Adipocyte (in vitro differentiated cells): Measurements from ENCODE around the gene TRAF7.

Source experiments
- DNase-seq: peaks from one replicate; pipeline ENCODE4 v3.0.0-alpha.2; 2015; ENCODE audit warnings: low read depth
- H3K27me3 ChIP-seq: replicated peaks from 2 replicates; pipeline ENCODE4 v1.7.0; 2013; ENCODE audit warnings: mild to moderate bottlenecking, low read length, moderate library complexity; ENCODE audit not compliant: control insufficient read depth, insufficient read depth
- H3K36me3 ChIP-seq: 2 replicates; pipeline ENCODE4 v1.7.0; 2013; ENCODE audit warnings: low read length, mild to moderate bottlenecking, moderate library complexity; ENCODE audit not compliant: control insufficient read depth, insufficient read depth, severe bottlenecking
- H3K4me1 ChIP-seq: 2 replicates; pipeline ENCODE4 v1.7.0; 2013; ENCODE audit warnings: mild to moderate bottlenecking, low read length, moderate library complexity; ENCODE audit not compliant: control insufficient read depth, insufficient read depth
- H3K4me3 ChIP-seq: 2 replicates; pipeline ENCODE4 v1.7.0; 2013; ENCODE audit warnings: mild to moderate bottlenecking, low read length, moderate library complexity
- H3K9ac ChIP-seq: 2 replicates; pipeline ENCODE4 v1.7.0; 2013; ENCODE audit warnings: mild to moderate bottlenecking, low read length, moderate library complexity
- H3K9me3 ChIP-seq: 2 replicates; pipeline ENCODE4 v1.7.0; 2013; ENCODE audit warnings: mild to moderate bottlenecking, low read length, moderate library complexity; ENCODE audit not compliant: control insufficient read depth

The TRAF7 gene

DNA sequence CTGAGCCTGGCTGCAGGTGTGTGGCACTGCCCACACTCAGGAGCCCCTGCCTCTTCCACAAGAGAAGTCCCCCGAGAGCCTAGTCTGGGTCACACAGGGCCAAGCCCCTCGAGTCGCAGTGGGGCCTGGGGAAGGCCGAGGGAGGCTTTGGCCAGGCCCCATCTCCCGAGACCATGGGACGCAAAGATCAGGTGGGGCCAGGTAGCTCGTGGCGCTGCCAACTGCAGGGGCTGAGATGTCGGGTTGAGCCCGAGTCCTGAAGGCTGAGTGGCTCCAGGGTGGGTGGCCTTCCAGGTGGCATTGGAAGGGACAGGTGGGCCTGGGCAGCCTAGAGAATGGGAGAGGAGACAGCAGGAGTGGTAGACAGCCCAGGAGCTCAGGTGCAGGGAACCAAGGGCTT, 6.3 kb downstream of the TRAF7 start:
- Histone ChIP-seq H3K27me3 (no peaks in the 10 kb centered on the region), H3K36me3 (peaks cover 13% of the 10 kb centered on the region), H3K4me1 (peaks cover 47% of the 10 kb centered on the region), H3K4me3 (no peak overlapping the region), H3K9ac (peak overlapping the region; percentile 64), H3K9me3 (no peaks in the 10 kb centered on the region)
- no peak for DNase-seq

DNA sequence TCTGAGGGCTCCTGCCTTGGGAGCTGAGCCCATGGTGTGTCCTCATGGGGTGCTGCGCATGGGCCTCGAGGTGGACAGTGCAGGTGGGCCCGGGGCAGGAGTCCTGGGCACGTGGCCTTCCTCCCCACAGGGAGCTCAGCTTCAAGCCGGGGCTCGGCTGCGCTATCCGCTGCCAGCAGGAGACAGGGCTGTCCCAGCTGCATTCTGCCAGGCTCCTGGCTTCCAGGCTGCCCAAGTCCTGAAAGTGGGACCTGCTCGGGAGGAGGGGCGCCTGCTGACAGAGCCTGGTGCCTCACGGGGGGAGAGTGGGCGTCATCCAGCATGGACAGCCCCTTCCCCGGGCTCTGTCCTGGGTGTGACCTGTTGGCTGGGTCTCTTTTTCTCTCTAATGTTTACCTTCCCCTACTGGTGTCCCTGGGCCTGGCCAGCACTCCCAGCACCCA, 7.1 kb downstream of the TRAF7 start:
- no peak overlapping the region for H3K4me3 ChIP-seq
- H3K9me3 ChIP-seq: no peaks in the 10 kb centered on the region
- H3K27me3 ChIP-seq: no peaks in the 10 kb centered on the region
- peaks cover 39% of the 10 kb centered on the region for H3K4me1 ChIP-seq
- peaks cover 21% of the 10 kb centered on the region for H3K36me3 ChIP-seq
- H3K9ac ChIP-seq: no peak overlapping the region
- no peak for DNase-seq

DNA sequence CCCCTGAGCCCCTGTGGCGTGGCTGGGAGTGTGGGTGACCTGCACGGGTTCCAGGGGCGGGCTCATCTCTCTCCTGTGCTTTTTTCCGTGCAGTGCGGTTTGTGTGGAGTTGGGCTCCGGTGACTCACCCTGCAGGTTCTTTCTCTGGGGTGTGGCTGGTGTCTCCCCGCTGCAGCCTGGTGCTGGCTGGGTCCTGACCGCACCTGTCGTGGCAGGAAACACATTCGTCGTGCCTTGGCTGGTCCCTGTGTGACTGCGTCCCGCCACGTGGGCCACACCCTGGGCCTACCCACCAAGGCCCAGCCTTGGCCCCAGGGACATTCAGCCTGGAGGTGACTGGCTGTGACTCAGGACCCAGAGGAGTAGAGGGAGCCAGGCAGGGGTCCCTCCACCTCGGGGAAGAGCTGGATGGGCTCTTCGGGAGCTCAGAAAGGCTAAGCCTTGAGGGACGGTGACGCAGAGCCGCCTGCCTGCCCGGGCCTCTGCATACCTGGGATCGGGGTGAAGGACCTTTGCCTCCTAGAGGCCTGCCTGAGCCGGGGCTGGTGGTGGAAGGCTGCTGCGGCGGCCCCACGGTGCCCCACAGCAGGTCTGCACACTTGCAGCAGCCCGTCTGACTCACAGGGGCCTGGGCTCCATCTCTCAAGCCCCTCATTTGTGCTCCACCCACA, 7.8 kb downstream of the TRAF7 start:
- H3K9ac ChIP-seq: no peak overlapping the region
- DNase-seq: no peak
- H3K4me1 ChIP-seq: peaks cover 33% of the 10 kb centered on the region
- H3K27me3 ChIP-seq: no peaks in the 10 kb centered on the region
- H3K4me3 ChIP-seq: no peak overlapping the region
- H3K9me3 ChIP-seq: no peaks in the 10 kb centered on the region
- peaks cover 27% of the 10 kb centered on the region for H3K36me3 ChIP-seq

DNA sequence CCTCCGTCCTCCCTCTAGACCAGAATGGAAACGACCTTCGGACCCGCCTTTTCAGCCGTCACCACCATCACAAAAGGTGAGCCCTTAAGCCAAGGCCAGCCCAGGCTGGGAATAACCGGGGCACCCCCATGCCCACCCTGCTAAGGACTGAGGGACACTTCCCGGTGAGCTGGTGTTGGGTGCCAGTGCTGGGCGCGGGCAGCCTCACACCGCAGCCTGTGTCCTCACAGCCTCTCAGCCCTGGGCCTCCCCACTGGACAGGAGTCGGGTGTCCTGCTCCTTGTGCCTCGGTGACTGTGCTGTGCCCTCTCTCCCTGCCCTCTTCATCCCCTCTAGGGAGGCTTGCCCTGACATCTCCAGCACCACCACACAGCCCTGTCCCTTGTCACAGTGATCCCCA, 10.3 kb downstream of the TRAF7 start:
- H3K9ac ChIP-seq: no peak overlapping the region
- peaks cover 33% of the 10 kb centered on the region for H3K36me3 ChIP-seq
- no peaks in the 10 kb centered on the region for H3K27me3 ChIP-seq
- H3K4me1 ChIP-seq: peaks cover 10% of the 10 kb centered on the region
- no peak overlapping the region for H3K4me3 ChIP-seq
- no peaks in the 10 kb centered on the region for H3K9me3 ChIP-seq
- DNase-seq: no peak

DNA sequence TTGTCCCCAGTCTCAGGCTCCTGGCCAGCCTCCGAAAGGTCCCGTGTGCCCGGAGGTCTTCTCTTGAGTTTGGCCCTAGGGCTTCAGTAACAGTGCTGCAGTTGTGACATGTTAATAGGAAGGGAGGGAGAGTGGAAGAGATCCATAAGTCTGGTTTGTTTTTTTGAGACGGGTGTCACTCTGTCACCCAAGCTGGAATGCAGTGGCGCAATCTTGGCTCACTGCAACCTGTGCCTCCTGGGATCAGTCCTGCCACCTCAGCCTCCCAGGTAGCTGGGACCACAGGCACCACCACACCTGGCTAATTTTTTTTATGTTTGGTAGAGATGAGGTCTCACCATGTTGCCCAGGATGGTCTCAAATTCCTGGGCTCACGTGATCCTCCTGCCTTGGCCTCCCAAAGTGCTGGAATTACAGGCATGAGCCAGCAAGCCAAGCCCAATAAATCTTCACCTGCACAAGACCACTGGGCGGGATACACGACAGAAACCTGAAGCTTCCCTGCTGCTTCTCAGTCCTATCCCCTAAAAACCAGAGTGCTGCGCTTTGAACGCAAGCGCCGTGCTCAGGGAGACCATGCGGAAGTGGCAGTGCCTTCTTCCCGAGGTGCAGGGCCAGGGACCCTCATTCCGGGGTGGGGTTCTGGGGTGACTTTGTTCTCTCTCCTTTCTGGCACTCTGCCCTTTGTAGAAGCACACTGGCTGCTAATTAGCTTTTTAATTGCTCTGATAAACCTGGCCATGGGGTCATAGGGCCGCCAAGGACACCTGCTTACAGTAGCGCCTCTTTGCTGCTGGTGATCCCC, 10.9 kb downstream of the TRAF7 start:
- no peaks in the 10 kb centered on the region for H3K27me3 ChIP-seq
- H3K9ac ChIP-seq: no peak overlapping the region
- H3K36me3 ChIP-seq: peaks cover 33% of the 10 kb centered on the region
- H3K9me3 ChIP-seq: no peaks in the 10 kb centered on the region
- H3K4me3 ChIP-seq: no peak overlapping the region
- peaks cover 6% of the 10 kb centered on the region for H3K4me1 ChIP-seq
- no peak for DNase-seq

DNA sequence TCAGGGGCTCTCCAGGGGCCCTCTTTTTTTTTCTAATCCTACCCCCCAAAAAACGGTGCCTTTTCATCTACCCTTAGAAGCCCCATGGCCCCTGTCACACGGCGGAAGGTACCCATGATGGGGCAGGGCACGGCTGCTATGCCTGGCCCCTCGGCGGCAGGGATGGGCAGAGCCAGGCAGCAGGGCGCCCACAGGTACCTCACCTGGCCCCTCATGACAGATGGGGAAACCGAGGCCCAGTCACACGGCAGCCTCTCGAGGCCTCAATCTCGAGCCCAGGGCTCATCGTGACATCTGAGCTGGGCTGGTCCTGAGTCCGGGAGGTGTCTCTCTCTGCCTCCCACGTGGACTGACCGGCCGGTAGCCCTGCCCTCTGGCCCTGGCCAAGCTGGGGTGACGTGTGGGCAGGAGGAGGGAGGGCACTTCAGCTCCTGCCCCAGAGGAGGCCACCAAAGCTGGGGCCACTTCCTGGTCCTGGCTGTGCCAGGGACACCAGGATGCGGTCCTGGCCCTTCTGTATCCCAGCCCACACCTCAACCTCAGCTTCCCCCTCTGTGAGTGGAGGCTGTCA, 11.6 kb downstream of the TRAF7 start:
- no peaks in the 10 kb centered on the region for H3K9me3 ChIP-seq
- no peak overlapping the region for H3K9ac ChIP-seq
- H3K4me3 ChIP-seq: no peak overlapping the region
- DNase-seq: no peak
- H3K36me3 ChIP-seq: peaks cover 39% of the 10 kb centered on the region
- no peaks in the 10 kb centered on the region for H3K27me3 ChIP-seq
- no peaks in the 10 kb centered on the region for H3K4me1 ChIP-seq

DNA sequence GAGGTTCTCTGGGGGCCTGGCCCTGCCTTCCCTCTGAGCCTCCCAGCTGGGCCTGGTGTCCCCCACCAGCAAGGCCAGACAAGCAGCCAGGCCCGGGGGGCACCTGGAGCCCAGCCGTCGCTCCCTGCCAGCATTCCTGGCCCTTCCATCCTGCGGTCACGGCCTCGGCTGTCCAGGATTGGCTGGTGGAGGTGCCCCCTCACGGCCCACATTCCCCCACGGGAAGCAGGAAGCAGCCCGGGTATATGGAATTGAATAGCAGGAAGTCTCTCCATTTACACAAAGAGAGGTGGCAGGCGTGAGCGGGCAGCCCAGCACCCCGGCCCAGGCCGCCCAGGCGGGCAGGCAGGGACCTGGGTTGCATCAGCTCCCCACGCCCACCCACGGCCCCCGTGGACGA, 14.5 kb downstream of the TRAF7 start:
- H3K4me1 ChIP-seq: no peaks in the 10 kb centered on the region
- H3K27me3 ChIP-seq: no peaks in the 10 kb centered on the region
- H3K9me3 ChIP-seq: no peaks in the 10 kb centered on the region
- H3K4me3 ChIP-seq: no peak overlapping the region
- peaks cover 62% of the 10 kb centered on the region for H3K36me3 ChIP-seq
- no peak for DNase-seq
- H3K9ac ChIP-seq: no peak overlapping the region

DNA sequence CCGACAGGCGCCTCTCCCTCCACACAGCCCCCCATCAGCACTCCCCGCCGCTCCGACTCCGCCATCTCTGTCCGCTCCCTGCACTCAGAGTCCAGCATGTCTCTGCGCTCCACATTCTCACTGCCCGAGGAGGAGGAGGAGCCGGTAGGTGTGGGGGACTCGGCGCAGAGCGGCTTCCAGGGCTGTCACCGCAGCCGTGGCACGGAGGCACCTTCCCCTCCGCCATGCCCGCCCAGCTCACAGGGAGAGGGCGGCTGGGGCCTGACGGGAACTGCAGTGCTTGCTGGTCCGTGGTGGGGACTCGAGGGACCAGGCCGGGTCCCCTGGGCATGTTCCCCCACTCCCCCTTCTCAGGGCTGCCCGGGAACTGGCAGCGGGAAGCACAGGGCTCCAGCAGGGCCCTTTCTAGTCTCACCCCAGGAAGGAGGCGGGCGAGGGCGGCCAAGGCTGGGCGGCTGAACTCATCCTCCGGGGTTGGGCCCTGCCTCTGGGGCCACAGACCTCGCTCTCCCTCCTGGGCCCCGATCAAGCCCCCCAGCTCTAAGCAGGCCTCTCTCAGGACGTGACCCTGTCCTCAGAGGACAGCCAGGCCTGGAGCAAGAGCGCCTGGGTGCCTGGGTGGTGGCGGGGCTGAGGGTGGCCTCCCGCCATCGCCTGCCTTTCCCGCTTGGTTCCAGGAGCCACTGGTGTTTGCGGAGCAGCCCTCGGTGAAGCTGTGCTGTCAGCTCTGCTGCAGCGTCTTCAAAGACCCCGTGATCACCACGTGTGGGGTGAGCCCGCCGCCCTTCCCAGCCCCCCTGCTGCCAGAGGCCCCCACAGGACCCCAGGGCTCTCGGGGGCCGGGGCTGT, 15.2 kb downstream of the TRAF7 start:
- H3K36me3 ChIP-seq: peaks cover 68% of the 10 kb centered on the region
- no peak overlapping the region for H3K4me3 ChIP-seq
- DNase-seq: no peak
- H3K27me3 ChIP-seq: no peaks in the 10 kb centered on the region
- no peaks in the 10 kb centered on the region for H3K9me3 ChIP-seq
- H3K4me1 ChIP-seq: no peaks in the 10 kb centered on the region
- no peak overlapping the region for H3K9ac ChIP-seq

DNA sequence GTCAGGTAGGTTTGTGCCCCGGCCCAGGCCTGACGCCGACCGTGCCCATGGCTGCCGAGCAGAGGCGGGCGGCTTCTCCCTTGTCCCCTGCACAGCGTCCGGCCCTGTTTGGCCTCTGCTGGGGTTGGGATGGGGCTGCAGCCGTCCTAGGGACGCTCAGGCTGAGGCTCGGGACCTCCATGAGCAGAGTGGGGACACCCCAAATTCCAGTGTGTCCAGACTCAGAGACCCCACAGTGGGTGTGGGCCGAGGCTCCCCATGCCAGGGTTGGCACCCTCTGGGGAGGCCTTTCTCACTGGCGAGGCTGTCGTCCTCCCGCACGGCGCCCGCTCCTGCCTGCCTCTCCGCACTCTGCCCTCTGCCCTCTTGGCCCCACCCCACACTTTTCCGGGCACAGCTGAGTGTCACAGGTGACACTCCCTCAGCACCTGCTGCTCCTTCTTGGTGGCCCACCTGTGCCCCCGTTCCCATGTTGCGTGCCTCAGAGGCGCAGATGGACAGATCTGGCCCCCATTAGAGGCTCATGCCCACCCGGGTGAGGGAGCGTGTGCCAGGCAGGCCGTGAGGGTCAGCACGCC, 16.1 kb downstream of the TRAF7 start:
- no peak for DNase-seq
- Histone ChIP-seq H3K4me1 (no peaks in the 10 kb centered on the region), H3K27me3 (no peaks in the 10 kb centered on the region), H3K36me3 (peaks cover 66% of the 10 kb centered on the region), H3K9ac (no peak overlapping the region), H3K4me3 (no peak overlapping the region), H3K9me3 (no peaks in the 10 kb centered on the region)

DNA sequence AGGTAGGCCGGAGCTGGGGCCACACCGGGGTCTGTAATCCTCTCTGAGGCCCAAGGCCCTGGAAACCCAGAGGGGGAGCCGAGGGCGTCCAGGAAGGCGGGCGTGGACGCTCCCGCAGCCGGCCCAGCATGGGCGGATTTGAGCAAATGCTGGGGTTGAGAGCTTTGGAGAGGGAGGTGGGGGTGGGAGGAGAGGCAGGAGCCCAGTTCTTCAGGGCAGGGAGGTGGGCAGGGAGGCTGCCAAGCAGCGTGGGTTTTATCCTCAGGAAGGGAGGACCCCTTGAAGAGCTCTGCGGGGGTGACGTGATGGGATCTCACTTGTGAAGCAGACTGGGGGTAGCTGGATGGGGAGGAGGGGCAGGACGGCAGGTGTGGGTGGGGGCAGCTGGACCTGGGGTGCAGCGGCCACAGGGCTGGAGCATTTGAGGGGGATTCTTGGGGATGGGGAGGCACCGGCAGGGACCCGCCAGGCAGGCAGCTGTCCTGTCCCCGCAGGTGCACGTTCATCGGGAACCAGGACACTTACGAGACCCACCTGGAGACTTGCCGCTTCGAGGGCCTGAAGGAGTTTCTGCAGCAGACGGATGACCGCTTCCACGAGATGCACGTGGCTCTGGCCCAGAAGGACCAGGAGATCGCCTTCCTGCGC, 17.2 kb downstream of the TRAF7 start:
- Histone ChIP-seq H3K36me3 (peaks cover 57% of the 10 kb centered on the region), H3K9me3 (no peaks in the 10 kb centered on the region), H3K9ac (no peak overlapping the region), H3K4me3 (no peak overlapping the region), H3K27me3 (no peaks in the 10 kb centered on the region), H3K4me1 (no peaks in the 10 kb centered on the region)
- no peak for DNase-seq
